Liver (tissue), 3 donors: ENCODE measurements around the gene PGBD5.

Source experiments
- ATF3 ChIP-seq: IDR thresholded peaks from 2 replicates; pipeline ENCODE4 v1.6.1; 2016; ENCODE audit warnings: antibody characterized with exemption
- CTCF ChIP-seq: fragments of 150-350 bp; IDR thresholded peaks from 2 replicates; pipeline ENCODE4 v1.5.1; 2017; ENCODE audit warnings: improper control_type of control experiment, low read depth, low read length; ENCODE audit not compliant: missing input control
- EGR1 ChIP-seq, 2 donors: IDR thresholded peaks; 2 replicates each; pipeline ENCODE4 v1.6.1; 2016 to 2018; ENCODE audit warnings: antibody characterized with exemption in 2 of 2, low read depth in 2 of 2
- FOXA1 ChIP-seq: IDR thresholded peaks from 2 replicates; pipeline ENCODE4 v1.6.1; 2016; ENCODE audit warnings: antibody characterized with exemption
- JUND ChIP-seq, 2 donors: IDR thresholded peaks; 2 replicates each; pipeline ENCODE4 v1.6.1; 2016; ENCODE audit warnings: antibody characterized with exemption in 2 of 2
- MAX ChIP-seq: IDR thresholded peaks from 2 replicates; pipeline ENCODE4 v1.6.1; 2016; ENCODE audit warnings: antibody characterized with exemption
- SP1 ChIP-seq: IDR thresholded peaks from 2 replicates; pipeline ENCODE4 v1.6.1; 2018; ENCODE audit warnings: antibody characterized with exemption, mild to moderate bottlenecking
- TAF1 ChIP-seq: conservative IDR thresholded peaks from 2 replicates; pipeline ENCODE4 v1.6.1; 2016; ENCODE audit warnings: antibody characterized with exemption, mild to moderate bottlenecking
- donor health status: healthy.
- donor health status: healthy.

GRCh38 chr1:230371923-230372703 is 54.0 kb downstream of the PGBD5 start:
- no peak for TF ChIP-seq CTCF
- no peak for TF ChIP-seq JUND (IDR thresholded peaks at IDR 0.05)
- TF ChIP-seq FOXA1, result no peak
- TF ChIP-seq SP1, result no peak
- no peak for TF ChIP-seq TAF1
- no peak for TF ChIP-seq MAX
- TF ChIP-seq ATF3, result no peak
- TF ChIP-seq EGR1 (IDR thresholded peaks at IDR 0.05; ENCODE audit: low read depth in 2 of 2), result no peak
